ENCODE measurements around the gene VANGL2. TPM values are rescaled to one million over a fixed set of nuclear protein-coding genes. Genes with fewer than 3 reads are reported as not detected.
A peak's percentile ranks its signal among the peaks of the same experiment; 100 is the strongest.

The VANGL2 gene
- total and polyA plus RNA-seq, 2 of the 4 experiments (the other 2 are of a cell fraction), result 0.36 to 3.6 TPM

DNA sequence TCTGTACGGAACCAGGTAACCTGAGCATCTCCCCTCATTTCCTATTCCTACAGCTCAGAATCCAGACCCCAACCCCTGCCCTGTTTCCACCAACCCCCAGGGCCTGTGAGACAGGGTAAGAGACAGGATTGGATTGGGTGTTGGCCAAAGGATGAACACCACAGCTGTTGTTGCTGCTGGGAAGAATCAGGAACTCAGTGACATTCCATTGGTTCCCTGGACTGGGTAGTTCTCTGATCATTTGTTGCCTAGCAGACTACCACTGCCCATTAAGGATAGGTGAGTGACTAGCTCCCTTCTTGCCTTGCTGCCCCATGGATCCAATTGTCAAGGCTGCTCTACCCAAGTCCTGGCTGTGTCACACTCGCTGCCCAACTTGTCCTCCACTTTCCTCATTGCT lies 47.1 kb upstream of the VANGL2 start:
- Histone ChIP-seq H3K9me3 (ENCODE audit: control insufficient read depth, insufficient read depth, low read length) (no peaks in the 10 kb centered on the region), H3K27ac (ENCODE audit: insufficient read depth, low read length) (no peak overlapping the region), H3K23ac (ENCODE audit: low read depth, low read length) (no peak overlapping the region), H2AK9ac (replicated peaks; ENCODE audit: low read depth, low read length, poor library complexity) (no peak overlapping the region), H2AFZ (replicated peaks; ENCODE audit: low read length, poor library complexity) (no peak overlapping the region), H4K91ac (ENCODE audit: insufficient read depth, low read depth, low read length) (no peak overlapping the region), H3K18ac (ENCODE audit: low read depth, low read length) (no peak overlapping the region), H2AK5ac (ENCODE audit: low read depth, low read length) (no peak overlapping the region), H2BK5ac (ENCODE audit: low read depth, low read length, poor library complexity, severe bottlenecking) (no peak overlapping the region), H3K4me2 (ENCODE audit: low read depth, low read length) (no peak overlapping the region), H3K4me3 (ENCODE audit: insufficient read depth, low read depth, low read length) (no peak overlapping the region), H3K56ac (ENCODE audit: extremely low read depth, insufficient read depth, low read length) (no peak overlapping the region), H4K5ac (ENCODE audit: low read depth, low read length) (no peak overlapping the region), H2BK20ac (ENCODE audit: low read depth, low read length) (no peak overlapping the region), H3K4ac (ENCODE audit: low read depth, low read length) (no peak overlapping the region), H2BK15ac (ENCODE audit: low read depth, low read length) (no peak overlapping the region), H3K36me3 (ENCODE audit: control insufficient read depth, insufficient read depth, low read length) (peaks cover 70% of the 10 kb centered on the region), H4K8ac (ENCODE audit: low read depth in 2 of 2, low read length in 2 of 2) (no peak overlapping the region), H3K27me3 (ENCODE audit: control insufficient read depth, insufficient read depth, low read length) (no peaks in the 10 kb centered on the region), H3K9me1 (ENCODE audit: insufficient read depth, low read length) (no peaks in the 10 kb centered on the region), H3K4me1 (ENCODE audit: control insufficient read depth, insufficient read depth, low read length) (no peaks in the 10 kb centered on the region), H3K14ac (replicated peaks; ENCODE audit: low read depth, low read length) (no peak overlapping the region), H3K9ac (ENCODE audit: low read depth, low read length) (no peak overlapping the region), H4K20me1 (ENCODE audit: insufficient read depth, low read length) (no peaks in the 10 kb centered on the region; the same call in 1 of the 2 replicates), H3K79me1 (ENCODE audit: low read depth in 1 of 2, low read length in 2 of 2) (peaks cover 4 to 9% of the 10 kb centered on the region in 2 experiments; a peak in 2 of 4 replicates), H2BK120ac (ENCODE audit: low read depth, low read length) (no peak overlapping the region)
- ChIA-PET CTCF (interaction anchor here (0.6 to 1.8 kb wide), 2 partner anchors 23 to 99 kb away, joined by 3 to 8 read pairs; no protein-coding TSS in a partner anchor), POLR2A (ENCODE audit: unreplicated experiment) (no interaction called here)
- TF ChIP-seq RFX5 (IDR thresholded peaks at IDR 0.05; ENCODE audit: low read depth, low read length) (peak; percentile 95), NFE2L2 (IDR thresholded peaks at IDR 0.05; ENCODE audit: low read depth, low read length) (no peak), MAFK (IDR thresholded peaks at IDR 0.05; ENCODE audit: low read depth, low read length) (no peak), MXI1 (IDR thresholded peaks at IDR 0.05; ENCODE audit: borderline replicate concordance, low read depth, low read length) (no peak)
- TF ChIP-seq, protein P1, sequence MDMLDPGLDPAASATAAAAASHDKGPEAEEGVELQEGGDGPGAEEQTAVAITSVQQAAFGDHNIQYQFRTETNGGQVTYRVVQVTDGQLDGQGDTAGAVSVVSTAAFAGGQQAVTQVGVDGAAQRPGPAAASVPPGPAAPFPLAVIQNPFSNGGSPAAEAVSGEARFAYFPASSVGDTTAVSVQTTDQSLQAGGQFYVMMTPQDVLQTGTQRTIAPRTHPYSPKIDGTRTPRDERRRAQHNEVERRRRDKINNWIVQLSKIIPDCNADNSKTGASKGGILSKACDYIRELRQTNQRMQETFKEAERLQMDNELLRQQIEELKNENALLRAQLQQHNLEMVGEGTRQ (IDR thresholded peaks at IDR 0.05; ENCODE audit: low read depth, low read length), result no peak
- intact Hi-C loops (cut with micrococcal nuclease) (no loop called here), dilution Hi-C loops (cut with HindIII; ENCODE audit: low sequenced_read_pairs, unreplicated experiment) (no loop called here), in situ Hi-C loops (cut with MboI; ENCODE audit: low sequenced_read_pairs) (loop anchor here (10.0 kb wide), 1 partner anchor 258 kb away; the partner anchor contains the start of gene IGSF8)
- WGBS, 2 experiments (ENCODE audit: extremely low coverage in 2 of 2, insufficient read length in 1 of 2), result no CpG with 5 or more reads among the region's 2 CpGs
- peak; percentile 47 for DNase-seq
- BruUV-seq (replicated peaks), result no TSS peak
- ATAC-seq (ENCODE audit: low read depth), result peak; percentile 54; the same call in 1 of the 2 replicates

Data from IMR-90 (cell line).